Omental fat pad (tissue), 4 donors: Measurements from ENCODE around the gene MRFAP1L1. TPM values are rescaled to one million over a fixed set of nuclear protein-coding genes. Genes with fewer than 3 reads are reported as not detected.

Experiments
- ATAC-seq: fragments of 150-250 bp; one replicate; pipeline ENCODE4 v1.9.1; 2016; ENCODE audit warnings: mild to moderate bottlenecking, moderate library complexity; ENCODE audit not compliant: low FRiP score
- DNase-seq: peaks from one replicate; pipeline ENCODE4 v3.0.0-alpha.2; 2019; ENCODE audit warnings: low spot score
- total RNA-seq, 4 donors: library from RNA; depleted of rRNA; stranded (reverse); fragments of >200 nt; gene quantifications; one replicate each; pipeline ENCODE4 v1.1.0, GENCODE V29; 2016
- TF ChIP-seq, protein P1 (sequence below), 3 donors: fragments of 450-650 bp; IDR thresholded peaks; one replicate each; pipeline ENCODE4 v1.5.1; 2016 to 2017; ENCODE audit warnings: antibody characterized with exemption in 3 of 3, mild to moderate bottlenecking in 3 of 3, moderate library complexity in 2 of 3

The MRFAP1L1 gene
- total RNA-seq, 4 donors from 2014 or later, result 42.7 to 56.3 (median 45.9) TPM

DNA sequence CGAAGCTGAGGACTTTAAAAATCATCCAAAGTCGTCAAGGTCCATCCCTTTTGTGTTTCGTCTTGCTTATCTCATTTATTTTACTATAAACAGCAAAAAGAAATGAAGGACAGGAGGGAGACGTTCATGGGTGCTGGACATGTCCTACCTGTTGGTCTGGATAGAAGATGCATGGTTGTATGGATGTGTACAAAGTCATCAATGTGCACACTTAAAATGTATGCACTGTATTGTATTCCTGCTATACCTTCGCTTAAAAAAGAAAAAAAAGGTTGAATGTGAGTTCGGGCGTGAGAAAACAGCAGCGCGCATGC, 6.0 kb upstream of the MRFAP1L1 start:
- DNase-seq (no peak), ATAC-seq (no peak)
- TF ChIP-seq, protein P1, sequence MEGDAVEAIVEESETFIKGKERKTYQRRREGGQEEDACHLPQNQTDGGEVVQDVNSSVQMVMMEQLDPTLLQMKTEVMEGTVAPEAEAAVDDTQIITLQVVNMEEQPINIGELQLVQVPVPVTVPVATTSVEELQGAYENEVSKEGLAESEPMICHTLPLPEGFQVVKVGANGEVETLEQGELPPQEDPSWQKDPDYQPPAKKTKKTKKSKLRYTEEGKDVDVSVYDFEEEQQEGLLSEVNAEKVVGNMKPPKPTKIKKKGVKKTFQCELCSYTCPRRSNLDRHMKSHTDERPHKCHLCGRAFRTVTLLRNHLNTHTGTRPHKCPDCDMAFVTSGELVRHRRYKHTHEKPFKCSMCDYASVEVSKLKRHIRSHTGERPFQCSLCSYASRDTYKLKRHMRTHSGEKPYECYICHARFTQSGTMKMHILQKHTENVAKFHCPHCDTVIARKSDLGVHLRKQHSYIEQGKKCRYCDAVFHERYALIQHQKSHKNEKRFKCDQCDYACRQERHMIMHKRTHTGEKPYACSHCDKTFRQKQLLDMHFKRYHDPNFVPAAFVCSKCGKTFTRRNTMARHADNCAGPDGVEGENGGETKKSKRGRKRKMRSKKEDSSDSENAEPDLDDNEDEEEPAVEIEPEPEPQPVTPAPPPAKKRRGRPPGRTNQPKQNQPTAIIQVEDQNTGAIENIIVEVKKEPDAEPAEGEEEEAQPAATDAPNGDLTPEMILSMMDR (IDR thresholded peaks at IDR 0.05), result no peak

GRCh38 chr4:6714954-6715353, 5.3 kb upstream of the MRFAP1L1 start:
- ATAC-seq, result no peak
- no peak for DNase-seq
- TF ChIP-seq, protein P1 (IDR thresholded peaks at IDR 0.05), result no peak

DNA sequence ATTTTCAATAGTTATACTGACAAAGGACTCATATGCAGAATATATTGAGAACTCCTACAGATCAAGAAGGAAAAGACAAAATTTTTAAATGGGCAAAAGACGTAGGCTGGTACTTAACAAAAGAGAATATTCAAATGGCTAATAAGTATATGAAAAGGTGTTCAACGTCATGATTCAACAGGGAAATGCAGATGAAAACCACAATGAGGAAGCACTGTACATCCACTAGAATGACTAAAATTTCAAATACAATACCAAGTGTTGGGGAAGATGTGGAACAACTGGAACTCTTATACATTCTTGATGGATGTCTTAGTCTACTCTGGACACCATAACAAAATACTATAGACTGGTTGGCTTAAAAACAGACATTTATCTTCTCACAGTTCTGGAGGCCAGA, 1.3 kb upstream of the MRFAP1L1 start:
- DNase-seq (no peak), ATAC-seq (no peak)
- TF ChIP-seq, protein P1 (IDR thresholded peaks at IDR 0.05), result no peak

GRCh38 chr4:6710282-6710681, 617 bp upstream of the MRFAP1L1 start:
- ATAC-seq (peak; percentile 6), DNase-seq (no peak)
- TF ChIP-seq, protein P1 (IDR thresholded peaks at IDR 0.05), result no peak

GRCh38 chr4:6706173-6706572, 3.5 kb downstream of the MRFAP1L1 start:
- DNase-seq (no peak), ATAC-seq (no peak)
- TF ChIP-seq, protein P1 (IDR thresholded peaks at IDR 0.05), result no peak

DNA sequence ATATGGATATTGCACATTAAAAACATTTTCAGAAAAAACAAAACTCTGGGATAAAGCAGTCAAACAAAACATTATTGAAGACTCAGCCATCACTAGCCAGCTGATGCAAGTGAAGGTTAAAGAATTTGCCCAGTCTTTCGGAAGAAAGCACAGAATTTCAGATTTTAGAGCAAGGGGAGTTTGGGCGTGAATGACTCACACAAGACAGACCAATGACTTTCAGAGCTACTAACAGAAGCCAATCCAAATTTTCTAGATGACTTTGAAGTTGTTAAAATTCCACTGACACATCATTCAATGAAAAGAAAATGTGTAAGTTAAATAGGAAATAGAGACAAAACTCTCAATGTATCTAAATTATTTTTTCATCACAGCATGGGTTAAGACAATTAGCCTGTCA, 4.0 kb downstream of the MRFAP1L1 start:
- no peak for DNase-seq
- ATAC-seq, result no peak
- TF ChIP-seq, protein P1 (IDR thresholded peaks at IDR 0.05), result no peak

GRCh38 chr4:6703786-6704185, 5.9 kb downstream of the MRFAP1L1 start:
- TF ChIP-seq, protein P1 (IDR thresholded peaks at IDR 0.05), result no peak
- no peak for ATAC-seq
- no peak for DNase-seq
